ENCODE results near the gene BIN1. TPM values are rescaled to one million over a fixed set of nuclear protein-coding genes. Genes with fewer than 3 reads are reported as not detected.

The BIN1 gene
- total RNA-seq, 1 experiment from 2014 or later: 34.1 TPM

- DNase-seq (ENCODE audit: low spot score): no peak
These were observed 38.4 kb upstream of the BIN1 start for GRCh38 chr2:127145280-127145895.

GRCh38 chr2:127143841-127144782 is 37.2 kb upstream of the BIN1 start:
- TF ChIP-seq, protein P1, sequence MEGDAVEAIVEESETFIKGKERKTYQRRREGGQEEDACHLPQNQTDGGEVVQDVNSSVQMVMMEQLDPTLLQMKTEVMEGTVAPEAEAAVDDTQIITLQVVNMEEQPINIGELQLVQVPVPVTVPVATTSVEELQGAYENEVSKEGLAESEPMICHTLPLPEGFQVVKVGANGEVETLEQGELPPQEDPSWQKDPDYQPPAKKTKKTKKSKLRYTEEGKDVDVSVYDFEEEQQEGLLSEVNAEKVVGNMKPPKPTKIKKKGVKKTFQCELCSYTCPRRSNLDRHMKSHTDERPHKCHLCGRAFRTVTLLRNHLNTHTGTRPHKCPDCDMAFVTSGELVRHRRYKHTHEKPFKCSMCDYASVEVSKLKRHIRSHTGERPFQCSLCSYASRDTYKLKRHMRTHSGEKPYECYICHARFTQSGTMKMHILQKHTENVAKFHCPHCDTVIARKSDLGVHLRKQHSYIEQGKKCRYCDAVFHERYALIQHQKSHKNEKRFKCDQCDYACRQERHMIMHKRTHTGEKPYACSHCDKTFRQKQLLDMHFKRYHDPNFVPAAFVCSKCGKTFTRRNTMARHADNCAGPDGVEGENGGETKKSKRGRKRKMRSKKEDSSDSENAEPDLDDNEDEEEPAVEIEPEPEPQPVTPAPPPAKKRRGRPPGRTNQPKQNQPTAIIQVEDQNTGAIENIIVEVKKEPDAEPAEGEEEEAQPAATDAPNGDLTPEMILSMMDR (conservative IDR thresholded peaks at IDR 0.05; ENCODE audit: low read depth, low read length): no peak
- no peak for TF ChIP-seq EZH2 (IDR thresholded peaks at IDR 0.05; ENCODE audit: borderline replicate concordance, low read depth, low read length, poor library complexity, severe bottlenecking)
- no peak overlapping the region for H3K27ac ChIP-seq (ENCODE audit: low read depth, low read length, poor library complexity, severe bottlenecking)
- intact Hi-C loops (cut with micrococcal nuclease; ENCODE audit: unreplicated experiment): no loop called here
- ChIA-PET POLR2A (ENCODE audit: low non-redundant PET) (no interaction called here), CTCF (no interaction called here)
- H3K4me3 ChIP-seq (ENCODE audit: low read depth, low read length, poor library complexity, severe bottlenecking): no peak overlapping the region
- no TSS peak for BruUV-seq (replicated peaks)
- H3K27me3 ChIP-seq (replicated peaks; ENCODE audit: insufficient read depth, low read depth, low read length, poor library complexity): no peaks in the 10 kb centered on the region
- no peaks in the 10 kb centered on the region for H3K4me1 ChIP-seq (ENCODE audit: insufficient read depth, low read length, poor library complexity, severe bottlenecking)
- no peaks in the 10 kb centered on the region for H3K9me3 ChIP-seq (ENCODE audit: low read depth, low read length, poor library complexity, severe bottlenecking)
- no peak for DNase-seq (ENCODE audit: low spot score)
- H3K36me3 ChIP-seq (ENCODE audit: insufficient read depth, low read length, poor library complexity, severe bottlenecking): no peaks in the 10 kb centered on the region

More at GRCh38 chr2:127145280-127145895, 38.4 kb upstream of the BIN1 start:
- no peaks in the 10 kb centered on the region for H3K27me3 ChIP-seq (replicated peaks; ENCODE audit: insufficient read depth, low read depth, low read length, poor library complexity)
- H3K27ac ChIP-seq (ENCODE audit: low read depth, low read length, poor library complexity, severe bottlenecking): no peak overlapping the region
- BruUV-seq (replicated peaks): no TSS peak
- no peaks in the 10 kb centered on the region for H3K36me3 ChIP-seq (ENCODE audit: insufficient read depth, low read length, poor library complexity, severe bottlenecking)
- H3K4me3 ChIP-seq (ENCODE audit: low read depth, low read length, poor library complexity, severe bottlenecking): no peak overlapping the region
- intact Hi-C loops (cut with micrococcal nuclease; ENCODE audit: unreplicated experiment): no loop called here
- H3K9me3 ChIP-seq (ENCODE audit: low read depth, low read length, poor library complexity, severe bottlenecking): no peaks in the 10 kb centered on the region
- H3K4me1 ChIP-seq (ENCODE audit: insufficient read depth, low read length, poor library complexity, severe bottlenecking): no peaks in the 10 kb centered on the region
- ChIA-PET CTCF (no interaction called here), POLR2A (ENCODE audit: low non-redundant PET) (no interaction called here)
- no peak for TF ChIP-seq EZH2 (IDR thresholded peaks at IDR 0.05; ENCODE audit: borderline replicate concordance, low read depth, low read length, poor library complexity, severe bottlenecking)
- TF ChIP-seq, protein P1 (conservative IDR thresholded peaks at IDR 0.05; ENCODE audit: low read depth, low read length): no peak

DNA sequence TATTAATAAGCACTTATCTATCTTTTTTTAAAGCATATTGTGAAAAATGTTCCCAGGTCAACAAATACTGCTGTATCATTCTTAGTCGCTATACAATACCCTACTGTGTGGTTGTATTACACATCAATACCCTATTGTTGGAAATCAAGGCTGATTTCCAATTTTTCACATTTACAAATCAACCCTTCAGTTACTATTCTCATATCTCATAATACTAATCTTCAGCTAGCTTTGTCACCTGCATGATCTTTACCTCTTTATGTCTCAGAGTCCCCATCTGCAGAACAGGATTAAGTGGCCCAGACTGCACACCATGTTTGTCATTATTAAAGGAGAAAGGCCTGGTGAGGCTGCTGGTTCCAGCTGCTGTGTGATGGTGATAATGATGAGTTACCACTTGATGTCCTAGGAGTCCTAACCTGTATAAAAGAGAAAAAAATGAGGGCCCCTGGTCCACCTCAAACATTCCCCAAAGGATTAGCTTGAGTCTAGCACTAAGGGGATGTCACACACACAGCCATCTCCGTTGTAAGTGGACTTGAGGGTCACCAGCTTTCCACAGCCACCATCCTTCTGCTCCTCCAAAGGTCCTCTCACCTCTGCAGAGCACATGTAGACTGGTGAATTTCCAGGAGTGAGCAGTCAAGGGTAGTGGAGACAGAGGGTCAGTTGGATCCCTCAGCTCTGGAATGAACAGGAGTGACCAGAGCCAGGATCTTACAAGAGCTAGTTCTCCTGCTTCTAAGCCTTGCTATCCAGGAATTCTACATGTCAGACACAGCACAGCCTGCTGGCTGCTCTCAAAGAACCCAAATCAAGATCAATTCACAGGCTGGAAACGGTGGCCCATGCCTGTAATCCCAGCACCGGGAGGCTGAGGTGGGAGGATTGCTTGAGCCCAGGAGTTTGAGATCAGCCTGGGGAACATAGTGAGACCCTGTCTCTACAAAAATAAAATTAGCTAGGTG is 36.0 kb upstream of the BIN1 start:
- BruUV-seq (replicated peaks): no TSS peak
- no peaks in the 10 kb centered on the region for H3K4me1 ChIP-seq (ENCODE audit: insufficient read depth, low read length, poor library complexity, severe bottlenecking)
- no peak for DNase-seq (ENCODE audit: low spot score)
- intact Hi-C loops (cut with micrococcal nuclease; ENCODE audit: unreplicated experiment): no loop called here
- H3K27ac ChIP-seq (ENCODE audit: low read depth, low read length, poor library complexity, severe bottlenecking): no peak overlapping the region
- no peaks in the 10 kb centered on the region for H3K36me3 ChIP-seq (ENCODE audit: insufficient read depth, low read length, poor library complexity, severe bottlenecking)
- H3K4me3 ChIP-seq (ENCODE audit: low read depth, low read length, poor library complexity, severe bottlenecking): no peak overlapping the region
- ChIA-PET CTCF (no interaction called here), POLR2A (ENCODE audit: low non-redundant PET) (no interaction called here)
- no peaks in the 10 kb centered on the region for H3K27me3 ChIP-seq (replicated peaks; ENCODE audit: insufficient read depth, low read depth, low read length, poor library complexity)
- TF ChIP-seq, protein P1 (conservative IDR thresholded peaks at IDR 0.05; ENCODE audit: low read depth, low read length): no peak
- TF ChIP-seq EZH2 (IDR thresholded peaks at IDR 0.05; ENCODE audit: borderline replicate concordance, low read depth, low read length, poor library complexity, severe bottlenecking): no peak
- no peaks in the 10 kb centered on the region for H3K9me3 ChIP-seq (ENCODE audit: low read depth, low read length, poor library complexity, severe bottlenecking)

All from A673 (cell line).